Body of pancreas (tissue), 4 donors: ENCODE results near the gene ABCC8.

Experiments used
- POLR2A ChIP-seq, 3 donors: fragments of 450-650 bp; IDR thresholded peaks; one replicate each; pipeline ENCODE4 v1.6.1; 2016; ENCODE audit warnings: antibody characterized with exemption in 3 of 3, mild to moderate bottlenecking in 2 of 3
- TF ChIP-seq, protein P1 (sequence below), 7 experiments: fragments of 450-650 bp in 4 of 7; fragments of 200-600 bp in 3 of 7; sonication (generic) in 3 of 7; IDR thresholded peaks; one replicate each; pipeline ENCODE4 v1.5.1; 2016 to 2019; ENCODE audit warnings: antibody characterized with exemption in 7 of 7

DNA sequence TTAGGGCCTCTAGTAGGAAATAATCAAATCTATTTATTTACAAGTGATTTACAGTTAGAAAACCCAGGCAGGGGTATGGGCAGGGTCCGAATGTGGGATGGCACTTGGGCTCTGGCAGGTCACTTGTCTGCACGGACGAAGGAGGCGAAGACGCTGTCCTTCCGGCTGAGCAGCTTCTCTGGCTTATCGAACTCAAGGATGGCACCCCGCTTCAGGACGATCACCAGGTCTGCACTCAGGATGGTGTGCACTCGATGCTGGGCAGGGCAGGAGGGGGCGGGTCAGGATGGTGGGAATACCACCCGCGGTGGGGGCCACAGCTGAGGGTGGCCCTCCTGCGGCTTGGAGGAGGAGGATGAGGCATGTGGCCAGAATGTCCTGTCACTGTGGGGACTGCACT is 83.8 kb downstream of the ABCC8 start:
- no peak for TF ChIP-seq POLR2A (IDR thresholded peaks at IDR 0.05)
- TF ChIP-seq, protein P1, sequence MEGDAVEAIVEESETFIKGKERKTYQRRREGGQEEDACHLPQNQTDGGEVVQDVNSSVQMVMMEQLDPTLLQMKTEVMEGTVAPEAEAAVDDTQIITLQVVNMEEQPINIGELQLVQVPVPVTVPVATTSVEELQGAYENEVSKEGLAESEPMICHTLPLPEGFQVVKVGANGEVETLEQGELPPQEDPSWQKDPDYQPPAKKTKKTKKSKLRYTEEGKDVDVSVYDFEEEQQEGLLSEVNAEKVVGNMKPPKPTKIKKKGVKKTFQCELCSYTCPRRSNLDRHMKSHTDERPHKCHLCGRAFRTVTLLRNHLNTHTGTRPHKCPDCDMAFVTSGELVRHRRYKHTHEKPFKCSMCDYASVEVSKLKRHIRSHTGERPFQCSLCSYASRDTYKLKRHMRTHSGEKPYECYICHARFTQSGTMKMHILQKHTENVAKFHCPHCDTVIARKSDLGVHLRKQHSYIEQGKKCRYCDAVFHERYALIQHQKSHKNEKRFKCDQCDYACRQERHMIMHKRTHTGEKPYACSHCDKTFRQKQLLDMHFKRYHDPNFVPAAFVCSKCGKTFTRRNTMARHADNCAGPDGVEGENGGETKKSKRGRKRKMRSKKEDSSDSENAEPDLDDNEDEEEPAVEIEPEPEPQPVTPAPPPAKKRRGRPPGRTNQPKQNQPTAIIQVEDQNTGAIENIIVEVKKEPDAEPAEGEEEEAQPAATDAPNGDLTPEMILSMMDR (IDR thresholded peaks at IDR 0.05) = no peak
